ENCODE data around the gene DOCK4. TPM values are rescaled to one million over a fixed set of nuclear protein-coding genes. Genes with fewer than 3 reads are reported as not detected.

Gene DOCK4
- total and polyA plus RNA-seq, 2 of the 8 experiments (the other 6 are each of a cell fraction or from before 2014, with no cell fraction given) = 5.1 to 23.6 TPM

DNA sequence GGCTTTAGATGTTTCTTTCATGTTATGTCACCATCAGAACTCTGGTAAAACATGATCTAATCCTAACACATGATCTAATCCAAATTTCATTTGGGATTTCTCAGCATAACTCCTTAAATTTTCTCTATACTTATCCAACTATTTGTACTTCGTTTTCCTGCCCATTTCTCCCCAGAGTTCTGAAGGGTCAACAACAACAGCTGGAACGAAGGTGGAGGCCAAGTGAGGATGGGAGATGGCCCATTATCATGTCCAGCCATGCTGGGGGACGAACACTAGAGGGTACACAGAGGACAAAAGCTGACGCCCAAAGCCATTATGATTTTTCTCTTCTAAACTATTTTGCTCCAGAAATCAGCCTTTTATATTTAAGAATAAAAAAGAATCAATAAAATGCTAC is 185.4 kb downstream of the DOCK4 start:
- Histone ChIP-seq H3K4me2 (ENCODE audit: insufficient read depth in 1 of 2, low read depth in 2 of 2, low read length in 2 of 2) (no peak overlapping the region), H2AFZ (ENCODE audit: low read length) (no peak overlapping the region), H3K9ac (replicated peaks in 1 of 4; ENCODE audit: extremely low read depth in 1 of 4, low read depth in 3 of 4, low read length in 3 of 4) (no peak overlapping the region), H2BK5ac (ENCODE audit: low read depth, low read length) (no peak overlapping the region), H2BK12ac (ENCODE audit: low read depth, low read length) (no peak overlapping the region), H3K27ac (ENCODE audit: low read depth, low read length) (no peak overlapping the region), H4K20me1 (replicated peaks in 1 of 2; ENCODE audit: control insufficient read depth in 1 of 2, insufficient read depth in 2 of 2, low read length in 2 of 2) (peaks cover 0 to 2% of the 10 kb centered on the region in 2 experiments), H3K9me3 (ENCODE audit: insufficient read depth in 2 of 2, low read depth in 1 of 2, low read length in 1 of 2) (no peaks in the 10 kb centered on the region), H2BK15ac (ENCODE audit: low read length) (no peak overlapping the region), H3K79me2 (ENCODE audit: control insufficient read depth in 1 of 2, insufficient read depth in 2 of 2, low read length in 2 of 2) (peaks cover 0 to 3% of the 10 kb centered on the region in 2 experiments; a peak in 1 of 4 replicates), H4K8ac (ENCODE audit: extremely low read depth, insufficient read depth, low read length) (no peak overlapping the region), H3K56ac (replicated peaks; ENCODE audit: insufficient read length, low read depth, low read length) (no peak overlapping the region), H3K79me1 (ENCODE audit: low read depth, low read length) (no peaks in the 10 kb centered on the region), H3K4me1 (replicated peaks in 1 of 4; ENCODE audit: control insufficient read depth in 3 of 4, insufficient read depth in 4 of 4, low read length in 3 of 4) (no peaks in the 10 kb centered on the region), H3K36me3 (ENCODE audit: control insufficient read depth in 2 of 4, insufficient read depth in 4 of 4, low read length in 3 of 4) (no peaks in the 10 kb centered on the region), H3K14ac (ENCODE audit: insufficient read length) (no peak overlapping the region), H4K91ac (replicated peaks; ENCODE audit: insufficient read length, low read length) (no peak overlapping the region), H3K4me3 (ENCODE audit: extremely low read depth in 1 of 4, insufficient read depth in 2 of 4, low read depth in 3 of 4, low read length in 4 of 4) (no peak overlapping the region), H2BK120ac (replicated peaks; ENCODE audit: low read depth, low read length) (no peak overlapping the region), H3K27me3 (replicated peaks in 1 of 4; ENCODE audit: control insufficient read depth in 3 of 4, extremely low read depth in 1 of 4, insufficient read depth in 3 of 4, low read length in 3 of 4) (no peaks in the 10 kb centered on the region), H3K4ac (replicated peaks; ENCODE audit: insufficient read length, low read depth, low read length) (no peak overlapping the region), H4K5ac (ENCODE audit: insufficient read length, low read depth, low read length) (no peak overlapping the region), H3K23ac (ENCODE audit: insufficient read length) (no peak overlapping the region), H3K18ac (ENCODE audit: extremely low read depth, low read length) (no peak overlapping the region), H3K23me2 (ENCODE audit: low read depth, low read length) (no peaks in the 10 kb centered on the region), H2AK5ac (ENCODE audit: low read depth, low read length) (no peak overlapping the region), H2BK20ac (ENCODE audit: low read length) (no peak overlapping the region)
- WGBS, 2 experiments (ENCODE audit: extremely low coverage in 1 of 2, insufficient coverage in 1 of 2, insufficient read length in 1 of 2, insufficient replicate concordance in 2 of 2, low coverage in 1 of 2, low lambda C conversion rate in 2 of 2, missing lambda C conversion rate in 1 of 2) = 85% methylated on average over 4 of the region's 4 CpGs; no CpG with 5 or more reads in 1 of the 2 experiments
- POLR2A ChIA-PET (ENCODE audit: partially characterized antibody) = interaction anchor here (1.3 kb wide), 1 partner anchor 13 kb away, joined by 3 read pairs; no protein-coding TSS in a partner anchor
- FAIRE-seq (no peak), DNase-seq (ENCODE audit: low read depth in 1 of 2, low spot score in 2 of 2) (no peak)
- TF ChIP-seq SP4 (IDR thresholded peaks at IDR 0.05; ENCODE audit: low read length) = no peak
- TF ChIP-seq, protein P1, sequence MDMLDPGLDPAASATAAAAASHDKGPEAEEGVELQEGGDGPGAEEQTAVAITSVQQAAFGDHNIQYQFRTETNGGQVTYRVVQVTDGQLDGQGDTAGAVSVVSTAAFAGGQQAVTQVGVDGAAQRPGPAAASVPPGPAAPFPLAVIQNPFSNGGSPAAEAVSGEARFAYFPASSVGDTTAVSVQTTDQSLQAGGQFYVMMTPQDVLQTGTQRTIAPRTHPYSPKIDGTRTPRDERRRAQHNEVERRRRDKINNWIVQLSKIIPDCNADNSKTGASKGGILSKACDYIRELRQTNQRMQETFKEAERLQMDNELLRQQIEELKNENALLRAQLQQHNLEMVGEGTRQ (IDR thresholded peaks at IDR 0.05; ENCODE audit: low read length) = no peak
- CTCF ChIA-PET (ENCODE audit: partially characterized antibody) = interaction anchor here (1.0 to 1.7 kb wide), 5 partner anchors 14 to 253 kb away, joined by 3 read pairs; no protein-coding TSS in a partner anchor

All from H1 (cell line).